ENCODE measurements around the gene ST7.

DNA sequence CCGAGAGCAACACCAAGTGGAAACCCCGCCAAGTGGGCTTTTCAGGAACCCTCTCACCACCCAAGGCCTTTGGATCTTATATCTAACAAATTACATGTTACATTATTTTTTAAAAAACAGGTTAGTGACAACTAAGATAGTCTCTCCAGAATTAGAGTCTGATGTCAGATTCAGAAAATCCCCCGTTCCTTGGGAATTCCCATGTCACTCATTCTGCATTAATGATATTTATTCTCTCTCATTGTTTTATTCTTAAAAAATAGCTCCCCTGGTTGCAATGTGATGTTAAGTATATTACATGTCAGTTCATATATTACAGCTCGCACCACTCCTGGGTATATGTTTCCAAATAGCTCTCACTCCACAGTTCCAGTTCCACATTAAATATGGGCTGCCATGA is 287.8 kb downstream of the ST7 start:
- no peak for TF ChIP-seq HDAC2 (IDR thresholded peaks at IDR 0.05; ENCODE audit: borderline replicate concordance in 1 of 2, low read depth in 2 of 2, low read length in 2 of 2)
- no peak for TF ChIP-seq SRF (IDR thresholded peaks at IDR 0.05; ENCODE audit: low read depth, low read length)
- TF ChIP-seq TAF1 (IDR thresholded peaks at IDR 0.05; ENCODE audit: low read depth, low read length): no peak
- no peak for TF ChIP-seq POLR2AphosphoS5 (IDR thresholded peaks at IDR 0.05; ENCODE audit: low read depth, low read length)
- TF ChIP-seq RAD21 (IDR thresholded peaks at IDR 0.05 in 1 of 2, conservative IDR thresholded peaks at IDR 0.05 in 1 of 2; ENCODE audit: low read depth in 2 of 2, low read length in 2 of 2): no peak
- TF ChIP-seq, protein P1, sequence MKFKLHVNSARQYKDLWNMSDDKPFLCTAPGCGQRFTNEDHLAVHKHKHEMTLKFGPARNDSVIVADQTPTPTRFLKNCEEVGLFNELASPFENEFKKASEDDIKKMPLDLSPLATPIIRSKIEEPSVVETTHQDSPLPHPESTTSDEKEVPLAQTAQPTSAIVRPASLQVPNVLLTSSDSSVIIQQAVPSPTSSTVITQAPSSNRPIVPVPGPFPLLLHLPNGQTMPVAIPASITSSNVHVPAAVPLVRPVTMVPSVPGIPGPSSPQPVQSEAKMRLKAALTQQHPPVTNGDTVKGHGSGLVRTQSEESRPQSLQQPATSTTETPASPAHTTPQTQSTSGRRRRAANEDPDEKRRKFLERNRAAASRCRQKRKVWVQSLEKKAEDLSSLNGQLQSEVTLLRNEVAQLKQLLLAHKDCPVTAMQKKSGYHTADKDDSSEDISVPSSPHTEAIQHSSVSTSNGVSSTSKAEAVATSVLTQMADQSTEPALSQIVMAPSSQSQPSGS (IDR thresholded peaks at IDR 0.05; ENCODE audit: low read length): no peak
- TF ChIP-seq EP300 (IDR thresholded peaks at IDR 0.05; ENCODE audit: borderline replicate concordance in 1 of 2, low read depth in 2 of 2, low read length in 2 of 2): no peak
- TF ChIP-seq EGR1 (IDR thresholded peaks at IDR 0.05; ENCODE audit: borderline replicate concordance, low read depth, low read length): no peak
- no peak for TF ChIP-seq GABPA (IDR thresholded peaks at IDR 0.05; ENCODE audit: borderline replicate concordance, insufficient read depth, low read length)

Measured in H1 (cell line).